ENCODE results near the gene RNU5D-1. TPM values are rescaled to one million over a fixed set of nuclear protein-coding genes. Genes with fewer than 3 reads are reported as not detected.

The RNU5D-1 gene
- total and polyA plus RNA-seq, 10 of the 15 experiments (the other 5 are each of a cell fraction or from before 2014, with no cell fraction given) = not detected

GRCh38 chr1:44707959-44708831, 22.8 kb downstream of the RNU5D-1 start (continued):
- TF ChIP-seq CHD1 (IDR thresholded peaks at IDR 0.05; ENCODE audit: low read depth, low read length) = no peak
- no peak for TF ChIP-seq KDM1A (IDR thresholded peaks at IDR 0.05; ENCODE audit: borderline replicate concordance)
- TF ChIP-seq PAX8 (IDR thresholded peaks at IDR 0.05) = no peak
- no peak for TF ChIP-seq CEBPZ (IDR thresholded peaks at IDR 0.05; ENCODE audit: low read depth, low read length)
- no peak for TF ChIP-seq RBBP5 (conservative IDR thresholded peaks at IDR 0.05)

- CTCF ChIA-PET = interaction anchor here (0.8 to 1.8 kb wide), 6 partner anchors 11 to 54 kb away, joined by 3 to 16 read pairs (median 4); no protein-coding TSS in a partner anchor
- no peak overlapping the region for H3K4me3 ChIP-seq
- SMC1A ChIA-PET (ENCODE audit: uncharacterized antibody, unreplicated experiment) = interaction anchor here (0.6 to 1.6 kb wide), 5 partner anchors 10 to 68 kb away, joined by 3 to 11 read pairs (median 4); partner anchors contain the start of gene RPS8
- DNase-seq (ENCODE audit: low read depth, low spot score) (no peak), ATAC-seq (no peak), FAIRE-seq (no peak)
- H4K20me1 ChIP-seq (ENCODE audit: control insufficient read depth, insufficient read depth) = no peaks in the 10 kb centered on the region
- peak overlapping the region; percentile 9; the same call in 1 of the 2 replicates for H3K4me2 ChIP-seq (ENCODE audit: control insufficient read depth, insufficient read depth)
- BruUV-seq (replicated peaks) = no TSS peak
- peak overlapping the region; percentile 57 for H2AFZ ChIP-seq (ENCODE audit: control insufficient read depth, low read depth, low read length)
- in situ Hi-C loops (cut with MboI) = no loop called here
- H3K79me2 ChIP-seq (ENCODE audit: control insufficient read depth, insufficient read depth, low read length) = no peaks in the 10 kb centered on the region
- no peaks in the 10 kb centered on the region; a peak in 1 of 4 replicates for H3K27me3 ChIP-seq (replicated peaks in 1 of 2; ENCODE audit: control insufficient read depth in 2 of 2, insufficient read depth in 2 of 2, low read length in 1 of 2)
- H3K36me3 ChIP-seq (ENCODE audit: control insufficient read depth in 2 of 2, insufficient read depth in 2 of 2, low read length in 1 of 2) = no peaks in the 10 kb centered on the region
- WGBS (ENCODE audit: insufficient coverage, insufficient replicate concordance, low lambda C conversion rate, missing lambda C conversion rate) = 85% methylated on average over 6 of the region's 6 CpGs
- peaks cover 14% of the 10 kb centered on the region; the same call in 1 of the 2 replicates for H3K4me1 ChIP-seq (ENCODE audit: control insufficient read depth, insufficient read depth, low read length)
- no peaks in the 10 kb centered on the region for H3K9me3 ChIP-seq (replicated peaks; ENCODE audit: control insufficient read depth, insufficient read depth, low read length)
- RAD21 ChIA-PET (ENCODE audit: unreplicated experiment) = interaction anchor here (0.6 to 1.4 kb wide), 4 partner anchors 12 to 155 kb away, joined by 3 to 5 read pairs (median 3); no protein-coding TSS in a partner anchor
- no peak overlapping the region for H3K27ac ChIP-seq (ENCODE audit: control insufficient read depth, insufficient read depth)
- POLR2A ChIA-PET = interaction anchor here (0.7 to 1.1 kb wide), 4 partner anchors 10 to 94 kb away, joined by 3 to 5 read pairs (median 4); no protein-coding TSS in a partner anchor
- intact Hi-C loops (cut with micrococcal nuclease; ENCODE audit: unreplicated experiment) = no loop called here
- no peak overlapping the region for H3K9ac ChIP-seq (ENCODE audit: control insufficient read depth, insufficient read depth, low read length)
- TF ChIP-seq WRNIP1 (IDR thresholded peaks at IDR 0.05; ENCODE audit: borderline replicate concordance, low read depth, low read length) (no peak), KDM1A (IDR thresholded peaks at IDR 0.05; ENCODE audit: borderline replicate concordance) (no peak), NKRF (conservative IDR thresholded peaks at IDR 0.05) (no peak), POLR2AphosphoS2 (IDR thresholded peaks at IDR 0.05; ENCODE audit: low read depth, low read length) (no peak), ZNF384 (IDR thresholded peaks at IDR 0.05; ENCODE audit: borderline replicate concordance, low read depth, low read length) (no peak), SIN3A (IDR thresholded peaks at IDR 0.05; ENCODE audit: low read depth, low read length) (no peak), BCLAF1 (IDR thresholded peaks at IDR 0.05) (no peak)
Measured at GRCh38 chr1:44707112-44707881, 23.7 kb downstream of the RNU5D-1 start.
